ENCODE results near the gene EPN1.

DNA sequence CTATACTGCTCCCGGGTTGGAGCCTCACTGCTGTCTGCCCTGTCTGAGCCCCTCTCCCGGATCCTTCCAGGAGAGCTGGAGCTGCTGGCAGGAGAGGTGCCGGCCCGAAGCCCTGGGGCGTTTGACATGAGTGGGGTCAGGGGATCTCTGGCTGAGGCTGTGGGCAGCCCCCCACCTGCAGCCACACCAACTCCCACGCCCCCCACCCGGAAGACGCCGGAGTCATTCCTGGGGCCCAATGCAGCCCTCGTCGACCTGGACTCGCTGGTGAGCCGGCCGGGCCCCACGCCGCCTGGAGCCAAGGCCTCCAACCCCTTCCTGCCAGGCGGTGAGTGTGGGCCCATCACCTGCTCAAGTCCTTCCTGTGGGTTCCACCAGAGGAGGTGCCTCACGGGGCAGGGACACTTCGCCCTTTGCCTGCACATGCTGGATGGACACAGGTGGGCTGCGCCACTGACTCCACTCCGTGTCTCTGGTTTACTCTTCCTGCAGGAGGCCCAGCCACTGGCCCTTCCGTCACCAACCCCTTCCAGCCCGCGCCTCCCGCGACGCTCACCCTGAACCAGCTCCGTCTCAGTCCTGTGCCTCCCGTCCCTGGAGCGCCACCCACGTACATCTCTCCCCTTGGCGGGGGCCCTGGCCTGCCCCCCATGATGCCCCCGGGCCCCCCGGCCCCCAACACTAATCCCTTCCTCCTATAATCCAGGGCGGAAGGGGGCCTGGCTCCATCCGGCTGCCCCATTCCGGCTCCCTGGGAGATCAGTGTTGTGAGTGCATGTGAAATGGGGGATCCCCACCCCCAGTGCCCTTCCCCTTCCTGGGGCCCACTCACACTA, 19.8 kb downstream of the EPN1 start:
- TF ChIP-seq, protein P1, sequence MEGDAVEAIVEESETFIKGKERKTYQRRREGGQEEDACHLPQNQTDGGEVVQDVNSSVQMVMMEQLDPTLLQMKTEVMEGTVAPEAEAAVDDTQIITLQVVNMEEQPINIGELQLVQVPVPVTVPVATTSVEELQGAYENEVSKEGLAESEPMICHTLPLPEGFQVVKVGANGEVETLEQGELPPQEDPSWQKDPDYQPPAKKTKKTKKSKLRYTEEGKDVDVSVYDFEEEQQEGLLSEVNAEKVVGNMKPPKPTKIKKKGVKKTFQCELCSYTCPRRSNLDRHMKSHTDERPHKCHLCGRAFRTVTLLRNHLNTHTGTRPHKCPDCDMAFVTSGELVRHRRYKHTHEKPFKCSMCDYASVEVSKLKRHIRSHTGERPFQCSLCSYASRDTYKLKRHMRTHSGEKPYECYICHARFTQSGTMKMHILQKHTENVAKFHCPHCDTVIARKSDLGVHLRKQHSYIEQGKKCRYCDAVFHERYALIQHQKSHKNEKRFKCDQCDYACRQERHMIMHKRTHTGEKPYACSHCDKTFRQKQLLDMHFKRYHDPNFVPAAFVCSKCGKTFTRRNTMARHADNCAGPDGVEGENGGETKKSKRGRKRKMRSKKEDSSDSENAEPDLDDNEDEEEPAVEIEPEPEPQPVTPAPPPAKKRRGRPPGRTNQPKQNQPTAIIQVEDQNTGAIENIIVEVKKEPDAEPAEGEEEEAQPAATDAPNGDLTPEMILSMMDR (IDR thresholded peaks at IDR 0.05) = no peak
- TF ChIP-seq POLR2A (IDR thresholded peaks at IDR 0.05) = no peak

Measured in stomach (tissue), 4 donors.